ENCODE results near the gene PPP1R12C.

Gene PPP1R12C

GRCh38 chr19:55088543-55089341 lies 28.7 kb downstream of the PPP1R12C start:
- DNase-seq = no peak

GRCh38 chr19:55088021-55088451 lies 29.4 kb downstream of the PPP1R12C start:
- DNase-seq = no peak

GRCh38 chr19:55087542-55087901 lies 29.9 kb downstream of the PPP1R12C start:
- DNase-seq = no peak

DNA sequence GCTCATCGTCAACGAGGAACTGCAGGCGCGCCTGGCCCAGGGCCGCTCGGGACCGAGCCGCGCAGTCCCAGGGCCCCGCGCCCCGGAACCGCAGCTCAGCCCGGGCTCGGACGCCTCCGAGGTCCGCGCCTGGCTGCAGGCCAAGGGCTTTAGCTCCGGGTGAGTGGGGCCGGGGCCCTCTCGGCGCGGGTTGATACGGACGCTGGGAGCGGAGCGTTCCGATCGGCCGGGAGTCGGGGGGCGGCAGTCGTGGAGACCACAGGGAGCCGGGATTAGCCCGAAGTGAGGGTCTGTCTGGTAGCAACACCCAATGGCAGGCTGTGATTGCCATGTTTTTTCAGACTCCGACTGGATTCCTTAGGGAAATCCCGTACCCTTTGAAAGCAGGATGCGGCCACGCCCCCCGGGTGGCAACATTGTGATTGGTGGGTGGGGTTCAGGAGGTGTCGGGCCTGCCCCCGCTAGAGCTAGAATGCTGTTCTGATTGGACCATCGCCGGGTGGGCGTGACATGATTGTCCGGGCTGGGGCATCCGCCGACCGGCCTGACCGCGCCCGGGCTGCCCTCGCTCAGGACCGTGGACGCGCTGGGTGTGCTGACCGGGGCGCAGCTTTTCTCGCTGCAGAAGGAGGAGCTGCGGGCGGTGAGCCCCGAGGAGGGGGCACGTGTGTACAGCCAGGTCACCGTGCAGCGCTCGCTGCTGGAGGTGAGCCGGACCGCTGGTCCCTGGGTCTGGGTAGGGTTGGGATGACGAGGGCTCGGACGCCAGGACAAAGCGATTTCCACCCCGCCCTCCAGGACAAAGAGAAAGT lies 30.5 kb downstream of the PPP1R12C start:
- peak; percentile 45 for DNase-seq

DNA sequence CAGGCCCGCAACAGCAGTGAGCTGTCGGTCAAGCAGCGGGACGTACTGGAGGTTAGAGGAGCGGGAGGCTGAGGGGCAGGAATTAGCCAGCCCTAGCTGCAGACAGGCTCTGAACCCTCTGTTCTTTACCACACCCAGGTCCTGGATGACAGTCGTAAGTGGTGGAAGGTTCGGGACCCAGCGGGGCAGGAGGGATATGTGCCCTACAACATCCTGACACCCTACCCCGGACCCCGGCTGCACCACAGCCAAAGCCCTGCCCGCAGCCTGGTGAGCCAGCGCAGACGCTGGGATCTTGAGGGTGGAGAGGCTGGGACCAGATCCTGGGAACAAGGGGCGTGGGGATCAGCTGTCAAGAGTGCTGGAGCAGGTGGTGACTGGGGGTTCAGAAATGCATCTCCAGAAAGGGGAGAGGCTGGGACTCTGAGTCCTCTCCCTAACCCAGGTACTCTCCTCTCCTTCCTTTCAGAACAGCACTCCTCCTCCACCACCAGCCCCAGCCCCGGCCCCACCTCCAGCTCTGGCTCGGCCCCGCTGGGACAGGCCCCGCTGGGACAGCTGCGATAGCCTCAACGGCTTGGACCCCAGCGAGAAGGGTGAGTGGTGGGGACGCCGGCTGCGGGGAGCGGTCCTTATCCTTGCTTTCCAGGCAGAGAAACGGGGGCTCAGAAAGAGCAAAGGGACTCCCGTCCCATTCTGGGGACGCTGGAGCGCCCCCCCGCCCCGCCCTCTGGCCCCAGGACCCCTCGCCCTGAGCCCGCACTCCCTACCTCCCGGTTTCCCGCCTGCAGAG lies 31.3 kb downstream of the PPP1R12C start:
- DNase-seq = no peak

GRCh38 chr19:55084416-55084815 lies 33.0 kb downstream of the PPP1R12C start:
- DNase-seq = no peak

DNA sequence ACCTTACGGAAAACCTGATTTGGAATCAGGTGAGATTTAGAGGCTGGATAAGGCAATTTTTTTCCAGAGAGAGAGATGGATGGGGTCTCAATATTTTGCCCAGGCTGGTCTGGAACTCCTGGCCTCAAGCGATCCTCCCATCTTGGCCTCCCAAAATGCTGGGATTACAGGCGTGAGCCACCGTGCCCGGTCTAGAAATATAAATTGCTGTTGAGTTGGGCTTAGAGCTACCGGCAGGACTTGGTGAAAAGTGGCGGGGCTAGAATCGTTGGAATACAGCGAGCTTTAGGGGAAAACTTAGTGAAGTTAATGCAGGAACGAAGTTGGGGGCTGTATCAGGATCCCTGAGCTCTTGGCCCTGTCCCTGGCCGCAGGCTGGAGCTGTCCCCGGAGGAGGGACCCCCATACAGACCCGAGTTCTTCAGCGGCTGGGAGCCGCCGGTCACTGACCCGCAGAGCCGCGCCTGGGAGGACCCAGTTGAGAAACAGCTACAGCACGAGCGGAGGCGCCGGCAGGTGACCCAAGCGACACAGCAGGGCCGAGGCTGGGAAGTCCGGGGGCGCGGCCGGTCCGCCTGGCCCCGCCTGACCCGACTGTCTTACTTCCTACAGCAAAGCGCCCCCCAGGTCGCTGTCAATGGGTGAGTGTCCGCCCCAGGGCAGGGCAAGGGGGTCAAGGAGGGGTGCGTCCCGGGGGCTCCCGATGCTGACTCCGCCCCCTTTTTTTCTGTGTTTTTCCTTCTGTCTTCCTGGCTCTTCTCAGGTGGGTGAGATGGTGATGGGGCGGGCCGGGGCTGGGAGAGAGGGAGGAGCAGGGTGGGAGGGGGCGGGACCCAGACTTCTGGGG lies 34.2 kb downstream of the PPP1R12C start:
- no peak for DNase-seq

- DNase-seq = no peak
Observed at GRCh38 chr19:55082020-55082851, 35.2 kb downstream of the PPP1R12C start.

GRCh38 chr19:55081770-55082019 lies 35.7 kb downstream of the PPP1R12C start:
- DNase-seq = no peak

- DNase-seq = no peak
Observed at GRCh38 chr19:55080968-55081769, 36.3 kb downstream of the PPP1R12C start.

GRCh38 chr19:55080121-55080967 lies 37.1 kb downstream of the PPP1R12C start:
- no peak for DNase-seq

DNA sequence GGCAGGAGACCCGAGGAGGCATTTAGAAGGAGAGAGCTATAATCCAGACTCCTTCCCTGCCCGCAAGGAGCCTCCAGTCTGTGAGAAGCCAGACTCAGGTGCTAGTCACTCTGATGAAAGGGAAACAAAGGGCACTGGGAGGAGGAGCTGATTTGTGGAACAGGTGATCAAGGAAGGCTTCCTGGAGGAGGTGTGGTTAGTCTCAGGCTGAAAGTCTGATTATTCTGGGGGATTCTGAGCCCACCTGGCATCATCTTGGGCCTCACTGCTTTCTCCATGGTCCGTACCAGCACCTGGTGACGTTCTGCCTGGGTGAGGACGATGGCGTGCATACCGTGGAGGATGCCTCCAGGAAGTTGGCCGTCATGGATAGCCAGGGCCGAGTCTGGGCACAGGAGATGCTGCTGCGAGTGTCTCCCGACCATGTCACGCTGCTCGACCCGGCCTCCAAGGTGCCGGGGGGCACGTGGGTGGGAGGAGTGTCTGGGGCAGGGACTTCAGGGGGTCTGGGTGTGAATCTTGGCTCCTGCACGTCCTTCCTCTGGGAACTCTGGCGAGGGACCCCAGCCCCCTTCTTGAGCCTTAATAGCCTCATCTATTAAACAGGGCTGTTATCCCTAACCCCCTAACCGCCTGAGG lies 37.9 kb downstream of the PPP1R12C start:
- DNase-seq = no peak

- DNase-seq = no peak
Observed at GRCh38 chr19:55078996-55079395, 38.4 kb downstream of the PPP1R12C start.

DNA sequence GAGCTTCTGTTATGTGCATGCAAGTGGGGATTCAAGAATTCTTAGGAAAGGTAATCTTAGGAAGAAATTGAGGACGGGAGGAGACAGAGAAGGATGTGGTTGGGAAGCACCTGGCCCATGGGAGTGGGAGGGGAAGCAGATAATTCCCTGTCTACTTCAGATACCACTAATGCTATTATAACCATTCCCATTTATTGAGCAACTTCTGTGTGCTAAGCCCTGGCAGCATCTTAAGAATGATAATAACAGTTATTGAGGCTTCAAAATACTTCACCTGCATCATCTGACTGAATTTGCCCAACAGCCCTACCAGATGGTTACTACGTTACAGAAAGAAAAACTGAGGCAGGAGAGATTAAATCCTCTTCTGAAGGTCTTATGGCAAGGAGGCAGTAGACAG lies 40.3 kb downstream of the PPP1R12C start:
- no peak for DNase-seq

DNA sequence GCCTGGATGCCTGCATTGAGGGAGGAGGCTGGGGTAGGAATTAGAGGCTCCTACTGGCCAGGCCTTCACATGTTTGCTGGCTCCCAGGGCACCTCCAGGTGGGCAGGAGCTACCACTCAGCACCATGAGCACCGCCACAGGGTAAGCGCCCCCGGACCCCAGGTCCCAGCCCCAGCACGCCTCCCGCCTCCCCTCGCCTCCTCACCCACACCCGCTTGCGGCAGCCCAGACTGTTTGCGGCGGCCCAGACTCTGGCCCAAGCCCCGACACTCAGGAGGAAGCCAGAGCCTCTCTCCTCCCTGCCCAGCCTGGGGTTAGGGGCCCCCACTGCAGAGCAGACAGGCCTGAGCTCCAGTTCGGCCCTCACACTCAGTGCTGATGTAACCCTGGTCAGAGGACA lies 41.1 kb downstream of the PPP1R12C start:
- no peak for DNase-seq

GRCh38 chr19:55075371-55075998 lies 42.0 kb downstream of the PPP1R12C start, which contains the start of gene EPS8L1:
TSS of gene EPS8L1 (plus strand) at chr19:55075869. CDS start at chr19:55076445, 576 bp downstream.
- DNase-seq = no peak

DNA sequence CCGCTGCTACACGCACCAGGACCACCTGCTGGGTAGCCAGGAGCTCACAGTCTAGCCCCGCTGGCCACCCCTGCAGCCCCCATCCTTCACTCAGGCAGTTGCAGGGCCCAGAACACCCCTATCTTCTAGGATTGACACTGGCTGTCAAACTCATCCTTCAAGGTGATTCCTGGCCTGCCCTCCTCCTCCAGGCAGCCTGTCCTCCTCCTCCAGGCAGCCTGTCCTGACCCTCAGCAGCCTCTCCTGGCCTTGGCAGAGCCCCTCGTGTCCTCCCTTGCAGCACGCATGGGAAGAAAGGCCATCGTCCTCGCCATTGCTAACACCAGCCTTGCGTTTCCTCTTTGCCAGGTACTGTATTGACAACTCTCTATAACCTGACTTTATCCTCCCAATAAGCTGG lies 45.5 kb downstream of the PPP1R12C start:
- no peak for DNase-seq

DNA sequence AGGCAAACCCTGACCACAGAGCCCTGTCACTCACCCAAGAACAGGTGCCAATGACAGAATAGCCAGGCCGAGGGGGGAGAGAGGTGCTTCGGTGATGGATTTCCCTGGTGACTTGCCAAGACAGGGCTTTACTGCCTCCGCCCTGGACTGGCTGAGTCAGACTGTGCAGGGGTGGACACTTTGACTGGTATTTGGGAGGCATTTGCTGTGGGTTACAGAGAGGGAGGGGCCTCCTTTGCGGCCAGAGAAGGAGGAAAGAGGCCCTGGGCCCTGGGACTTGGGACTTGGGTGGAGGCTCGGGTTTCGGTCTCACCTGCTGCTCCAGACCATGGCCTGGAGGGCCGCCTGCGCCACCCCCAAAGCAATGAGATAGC lies 46.3 kb downstream of the PPP1R12C start:
- no peak for DNase-seq

Data from GOT3 (cell line).